LNCaP clone FGC (cell line): Measurements from ENCODE around the gene CDYL2.

Experiments
- DNase-seq: peaks from one replicate; pipeline ENCODE4 v3.0.0-alpha.2; 2011; ENCODE audit warnings: low read depth
- H3K4me3 ChIP-seq: 2 replicates; pipeline ENCODE4 v1.5.1; 2011; ENCODE audit warnings: mild to moderate bottlenecking, low read depth, low read length, control low read depth
- TF ChIP-seq, protein P1 (sequence below): IDR thresholded peaks from 2 replicates; pipeline ENCODE4 v1.5.1; 2012; ENCODE audit warnings: mild to moderate bottlenecking; ENCODE audit not compliant: control insufficient read depth, insufficient read depth; ENCODE audit errors: extremely low read depth

Gene CDYL2

DNA sequence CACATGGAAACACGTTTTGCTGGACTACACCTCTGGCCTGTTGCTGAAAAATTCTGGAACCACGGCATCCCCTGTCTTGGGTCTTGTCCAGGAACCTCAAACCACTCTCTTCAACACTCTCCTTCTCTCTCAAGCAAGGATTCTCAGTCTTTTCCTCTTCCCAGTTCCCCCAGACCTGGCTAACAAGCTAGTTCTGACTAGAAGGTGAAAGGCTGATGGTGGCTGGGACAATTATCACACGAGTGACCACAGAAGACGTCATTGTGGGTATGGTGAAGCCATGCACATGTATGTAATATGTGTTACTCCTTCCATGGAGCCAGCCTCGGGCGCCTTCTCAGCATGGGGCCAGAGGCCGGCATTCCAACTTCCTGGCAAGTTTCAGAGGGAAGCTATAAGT lies 123.0 kb downstream of the CDYL2 start:
- TF ChIP-seq, protein P1, sequence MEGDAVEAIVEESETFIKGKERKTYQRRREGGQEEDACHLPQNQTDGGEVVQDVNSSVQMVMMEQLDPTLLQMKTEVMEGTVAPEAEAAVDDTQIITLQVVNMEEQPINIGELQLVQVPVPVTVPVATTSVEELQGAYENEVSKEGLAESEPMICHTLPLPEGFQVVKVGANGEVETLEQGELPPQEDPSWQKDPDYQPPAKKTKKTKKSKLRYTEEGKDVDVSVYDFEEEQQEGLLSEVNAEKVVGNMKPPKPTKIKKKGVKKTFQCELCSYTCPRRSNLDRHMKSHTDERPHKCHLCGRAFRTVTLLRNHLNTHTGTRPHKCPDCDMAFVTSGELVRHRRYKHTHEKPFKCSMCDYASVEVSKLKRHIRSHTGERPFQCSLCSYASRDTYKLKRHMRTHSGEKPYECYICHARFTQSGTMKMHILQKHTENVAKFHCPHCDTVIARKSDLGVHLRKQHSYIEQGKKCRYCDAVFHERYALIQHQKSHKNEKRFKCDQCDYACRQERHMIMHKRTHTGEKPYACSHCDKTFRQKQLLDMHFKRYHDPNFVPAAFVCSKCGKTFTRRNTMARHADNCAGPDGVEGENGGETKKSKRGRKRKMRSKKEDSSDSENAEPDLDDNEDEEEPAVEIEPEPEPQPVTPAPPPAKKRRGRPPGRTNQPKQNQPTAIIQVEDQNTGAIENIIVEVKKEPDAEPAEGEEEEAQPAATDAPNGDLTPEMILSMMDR, result no peak
- DNase-seq, result no peak
- H3K4me3 ChIP-seq, result no peak overlapping the region

DNA sequence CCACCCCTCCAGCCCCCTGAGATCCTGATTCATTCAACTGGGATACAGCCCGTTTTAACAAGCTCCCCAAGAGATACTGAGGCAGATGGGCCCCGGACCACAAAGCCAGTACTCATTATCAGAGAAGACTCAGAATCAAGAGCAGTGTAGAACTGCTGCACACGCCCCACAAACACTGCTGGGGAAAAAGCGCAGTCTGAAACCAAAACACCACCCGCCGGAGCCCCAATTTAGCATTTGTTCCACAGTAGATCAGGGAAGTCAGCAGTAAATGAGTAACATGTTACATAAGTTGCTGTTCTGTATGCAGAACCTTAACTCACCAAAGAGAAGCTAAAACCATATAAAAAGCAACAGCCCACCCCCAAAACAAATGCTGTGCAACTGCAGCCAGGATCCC lies 123.6 kb downstream of the CDYL2 start:
- no peak overlapping the region for H3K4me3 ChIP-seq
- TF ChIP-seq, protein P1, result no peak
- DNase-seq, result no peak

DNA sequence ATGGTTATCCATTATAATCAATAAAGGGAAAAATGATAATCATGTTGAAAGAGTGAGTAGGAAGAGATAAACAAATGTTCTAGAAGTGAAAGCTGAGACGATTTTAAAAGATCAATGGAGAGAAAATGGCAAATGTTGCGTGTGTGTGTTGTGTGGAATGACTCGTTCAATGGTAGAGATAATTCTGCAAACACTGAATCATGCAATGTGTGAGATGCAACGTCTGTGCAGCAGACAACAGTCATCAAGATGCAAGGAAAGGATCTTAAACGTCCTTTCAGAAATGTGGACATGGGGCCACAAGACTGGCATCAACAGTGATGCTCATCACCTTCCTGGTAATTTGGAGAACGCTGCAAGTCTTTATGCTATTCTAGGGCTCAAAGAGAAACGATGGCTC lies 124.4 kb downstream of the CDYL2 start:
- no peak for DNase-seq
- no peak overlapping the region for H3K4me3 ChIP-seq
- TF ChIP-seq, protein P1, result no peak

DNA sequence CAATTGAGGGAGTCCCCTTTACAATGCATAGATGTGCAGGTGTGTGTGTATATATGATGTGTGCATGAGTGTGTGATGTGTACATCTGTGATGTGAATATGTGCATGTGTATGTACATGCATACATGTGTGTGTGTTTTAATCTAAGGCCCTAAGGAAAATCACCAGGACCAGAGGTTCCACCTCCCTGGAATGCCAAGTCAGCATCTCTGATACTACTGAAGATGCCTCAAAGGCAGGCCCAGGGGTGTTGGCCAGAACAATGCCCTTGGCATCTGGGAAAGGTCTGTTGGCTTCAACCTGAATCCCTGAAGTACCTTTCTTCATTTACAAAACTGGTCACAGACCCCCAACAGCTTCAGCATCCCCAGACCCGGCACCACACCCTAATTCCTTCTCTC lies 129.5 kb downstream of the CDYL2 start:
- TF ChIP-seq, protein P1, result no peak
- H3K4me3 ChIP-seq, result no peak overlapping the region
- no peak for DNase-seq

DNA sequence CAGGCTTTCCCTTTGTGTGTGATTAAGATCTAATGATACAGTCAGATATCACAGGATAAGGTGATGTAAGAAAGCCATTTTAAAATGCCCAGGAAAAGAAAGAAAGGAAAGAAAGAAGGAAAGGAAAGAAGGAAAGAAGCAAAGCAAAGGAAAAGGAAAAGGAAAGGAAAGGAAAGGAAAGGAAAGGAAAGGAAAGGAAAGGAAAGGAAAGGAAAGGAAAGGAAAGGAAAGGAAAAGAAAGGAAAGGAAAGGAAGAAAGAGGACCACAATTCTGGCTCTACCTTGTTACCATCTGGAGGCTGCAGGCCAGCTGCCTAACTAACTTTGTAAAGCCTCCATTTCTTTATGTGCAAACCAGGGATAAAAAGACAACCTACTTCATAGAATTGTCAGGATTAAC lies 132.0 kb downstream of the CDYL2 start:
- DNase-seq, result no peak
- TF ChIP-seq, protein P1, result no peak
- H3K4me3 ChIP-seq, result no peak overlapping the region

DNA sequence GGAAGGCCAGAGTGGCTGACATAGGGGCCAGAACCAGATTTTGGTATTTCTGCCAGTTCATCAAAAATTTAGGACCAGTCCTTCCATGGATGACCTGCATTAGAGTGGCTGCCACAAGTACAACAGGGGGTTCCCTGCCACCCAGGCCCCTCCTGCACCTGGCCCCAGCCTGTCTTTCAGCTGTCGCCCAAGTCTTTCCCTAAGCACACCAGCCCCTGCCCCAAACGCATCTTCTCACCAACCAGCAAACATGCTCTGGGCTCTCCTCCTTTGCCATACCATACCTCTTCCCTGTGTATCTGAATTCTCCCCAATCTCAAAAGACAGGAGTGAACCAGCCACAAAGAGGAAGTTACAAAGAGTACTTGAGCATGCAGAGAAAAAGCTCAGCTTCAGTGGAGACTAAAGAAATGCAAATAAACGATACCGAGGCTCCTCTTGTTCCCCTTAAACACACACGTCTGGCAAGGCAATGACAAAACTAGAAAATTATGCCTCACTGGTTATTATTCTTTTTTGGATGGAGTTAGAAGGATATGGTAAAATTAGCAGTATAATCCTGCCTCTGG lies 133.0 kb downstream of the CDYL2 start:
- TF ChIP-seq, protein P1, result no peak
- DNase-seq, result no peak
- no peak overlapping the region for H3K4me3 ChIP-seq

DNA sequence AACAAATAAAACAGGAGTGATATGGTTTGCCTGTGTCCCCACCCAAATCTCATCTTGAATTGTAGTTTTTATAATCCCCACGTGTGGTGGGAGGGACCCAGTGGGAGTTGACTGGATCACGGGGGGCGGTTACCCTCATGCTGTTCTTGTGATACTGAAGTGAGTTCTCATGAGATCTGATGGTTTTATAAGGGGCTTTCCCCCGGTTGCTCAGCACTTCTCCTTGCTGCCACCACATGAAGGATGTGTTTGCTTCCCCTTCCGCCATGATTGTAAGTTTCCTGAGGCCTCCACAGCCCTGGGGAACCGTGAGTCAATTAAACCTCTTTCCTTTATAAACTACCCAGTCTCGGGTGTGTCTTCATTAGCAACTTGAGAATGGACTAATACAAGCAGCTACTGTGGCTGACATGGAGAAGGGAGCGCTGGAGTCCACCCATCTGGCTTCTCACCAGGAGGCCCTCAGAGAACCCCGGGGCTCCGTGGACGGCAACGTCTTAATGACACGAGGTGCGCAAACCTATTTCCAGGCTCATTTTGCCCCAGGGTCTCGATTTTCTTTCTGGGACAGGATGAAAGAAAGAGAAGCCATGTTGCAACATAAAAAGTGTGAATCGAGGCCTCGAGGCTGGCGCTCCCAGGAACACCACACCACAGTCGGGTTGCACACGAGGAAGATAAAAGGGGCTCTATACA lies 134.1 kb downstream of the CDYL2 start:
- TF ChIP-seq, protein P1, result no peak

More for the DNA sequence above, 134.1 kb downstream of the CDYL2 start:
- no peak for DNase-seq
- H3K4me3 ChIP-seq, result no peak overlapping the region
